ENCODE measurements around the gene ST8SIA1.
"Not testable (repeated sequence)": the region's sequence is repeated elsewhere in the genome, so short reads cannot be mapped to it uniquely, and the experiment has no call there.

Gene ST8SIA1

GRCh38 chr12:22334410-22335100 lies at the start of gene ST8SIA1:
Gene ST8SIA1, minus strand, starts transcription at chr12:22334707. Its CDS starts 475 bp downstream, at chr12:22334232.
- TF ChIP-seq CTCF (IDR thresholded peaks at IDR 0.05; ENCODE audit: insufficient read depth, low read length, missing control alignments) = no peak
- DNase-seq (ENCODE audit: low read depth, low spot score) = no peak
- ChIA-PET CTCF (interaction anchor here (1.0 to 2.5 kb wide), 11 partner anchors 10 to 289 kb away, joined by 3 to 45 read pairs (median 4); no protein-coding TSS in a partner anchor), POLR2A (no interaction called here)
- H3K4me3 ChIP-seq (ENCODE audit: low read depth, low read length) = peak within 1 kb of the TSS; percentile 56

- DNase-seq (ENCODE audit: low read depth, low spot score) = no peak
- no peak for TF ChIP-seq CTCF (IDR thresholded peaks at IDR 0.05; ENCODE audit: insufficient read depth, low read length, missing control alignments)
- CTCF ChIA-PET = no interaction called here
- POLR2A ChIA-PET = no interaction called here
- H3K4me3 ChIP-seq (ENCODE audit: low read depth, low read length) = no peak overlapping the region
Observed at GRCh38 chr12:22380031-22380430, 45.5 kb upstream of the ST8SIA1 start.

DNA sequence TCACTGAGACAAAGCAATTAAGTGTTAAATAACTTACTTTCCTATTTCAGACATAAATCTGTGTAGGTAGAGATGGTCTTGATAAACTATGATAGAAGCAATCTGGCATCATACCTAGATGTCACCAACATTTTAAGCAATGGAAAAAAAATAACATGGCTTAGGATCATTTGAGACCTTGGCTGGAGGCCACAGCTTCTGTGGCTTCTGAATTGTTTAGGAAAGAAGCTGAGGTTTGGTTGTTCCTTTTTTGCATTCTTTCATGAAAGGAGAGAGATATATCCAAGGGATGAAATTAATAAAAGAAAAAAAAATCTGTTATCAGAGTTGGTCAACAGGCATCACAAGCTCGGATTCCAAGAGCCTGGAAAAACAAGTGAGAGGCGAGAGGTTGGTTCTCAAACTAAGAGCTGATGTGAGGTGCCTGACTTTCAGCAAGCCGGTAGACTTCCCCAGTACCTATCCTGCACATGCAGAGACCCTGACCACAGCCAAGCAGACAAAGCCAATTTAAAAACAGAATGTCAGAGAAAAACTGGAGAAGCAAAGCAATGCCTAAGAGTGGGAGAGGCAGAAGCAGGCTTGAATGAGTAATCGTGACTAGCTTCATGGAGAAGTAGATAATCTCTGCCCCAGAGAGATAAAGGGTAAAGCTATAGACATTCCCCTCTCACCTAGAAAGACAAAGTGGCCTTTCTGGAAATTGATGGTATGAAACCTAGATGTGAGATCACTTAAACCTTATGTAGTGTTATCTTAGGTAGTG lies 43.4 kb upstream of the ST8SIA1 start:
- no peak overlapping the region for H3K4me3 ChIP-seq (ENCODE audit: low read depth, low read length)
- no peak for TF ChIP-seq CTCF (IDR thresholded peaks at IDR 0.05; ENCODE audit: insufficient read depth, low read length, missing control alignments)
- POLR2A ChIA-PET = no interaction called here
- CTCF ChIA-PET = no interaction called here
- no peak for DNase-seq (ENCODE audit: low read depth, low spot score)

DNA sequence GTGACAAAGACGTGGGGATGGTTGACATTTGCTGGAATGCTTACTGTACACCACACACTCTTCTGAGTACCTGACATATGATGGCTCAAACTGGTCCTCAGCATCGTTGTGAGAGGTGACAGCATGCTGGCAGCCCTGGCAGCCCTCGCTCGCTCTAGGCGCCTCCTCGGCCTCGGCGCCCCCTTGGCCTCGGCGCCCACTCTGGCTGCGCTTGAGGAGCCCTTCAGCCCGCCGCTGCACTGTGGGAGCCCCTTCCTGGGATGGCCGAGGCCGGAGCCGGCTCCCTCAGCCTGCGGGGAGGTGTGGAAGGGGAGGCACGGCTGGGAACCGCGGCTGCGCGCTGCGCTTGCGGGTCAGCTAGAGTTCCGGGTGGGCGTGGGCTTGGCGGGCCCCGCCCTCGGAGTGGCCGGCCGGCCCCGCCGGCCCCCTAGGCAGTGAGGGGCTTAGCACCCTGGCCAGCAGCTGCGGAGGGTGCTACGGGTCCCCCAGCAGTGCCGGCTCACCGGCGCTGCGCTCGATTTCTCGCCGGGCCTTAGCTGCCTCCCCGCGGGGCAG lies 42.2 kb upstream of the ST8SIA1 start:
- CTCF ChIA-PET; POLR2A ChIA-PET; H3K4me3 ChIP-seq (ENCODE audit: low read depth, low read length); DNase-seq (ENCODE audit: low read depth, low spot score): not testable (repeated sequence)

DNA sequence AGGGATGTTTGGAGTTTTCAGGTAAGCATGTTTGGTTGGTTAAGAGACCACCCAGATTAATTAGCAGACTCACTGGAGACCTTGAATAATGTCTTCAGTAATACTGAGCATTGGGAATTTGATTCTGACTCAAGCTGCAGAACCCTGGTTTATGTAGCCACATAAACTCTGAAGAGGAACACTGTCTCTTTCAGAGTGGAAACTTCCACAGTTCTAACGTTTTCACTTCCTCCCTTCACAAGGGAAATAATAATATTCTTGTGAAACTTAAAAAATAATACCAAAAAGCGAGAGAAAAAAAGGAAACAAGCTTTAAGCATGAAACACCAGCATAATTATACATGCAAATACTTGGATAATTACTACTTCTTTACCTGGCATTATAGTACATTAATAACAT lies 40.0 kb upstream of the ST8SIA1 start:
- CTCF ChIA-PET = no interaction called here
- no peak overlapping the region for H3K4me3 ChIP-seq (ENCODE audit: low read depth, low read length)
- TF ChIP-seq CTCF (IDR thresholded peaks at IDR 0.05; ENCODE audit: insufficient read depth, low read length, missing control alignments) = no peak
- POLR2A ChIA-PET = no interaction called here
- no peak for DNase-seq (ENCODE audit: low read depth, low spot score)

DNA sequence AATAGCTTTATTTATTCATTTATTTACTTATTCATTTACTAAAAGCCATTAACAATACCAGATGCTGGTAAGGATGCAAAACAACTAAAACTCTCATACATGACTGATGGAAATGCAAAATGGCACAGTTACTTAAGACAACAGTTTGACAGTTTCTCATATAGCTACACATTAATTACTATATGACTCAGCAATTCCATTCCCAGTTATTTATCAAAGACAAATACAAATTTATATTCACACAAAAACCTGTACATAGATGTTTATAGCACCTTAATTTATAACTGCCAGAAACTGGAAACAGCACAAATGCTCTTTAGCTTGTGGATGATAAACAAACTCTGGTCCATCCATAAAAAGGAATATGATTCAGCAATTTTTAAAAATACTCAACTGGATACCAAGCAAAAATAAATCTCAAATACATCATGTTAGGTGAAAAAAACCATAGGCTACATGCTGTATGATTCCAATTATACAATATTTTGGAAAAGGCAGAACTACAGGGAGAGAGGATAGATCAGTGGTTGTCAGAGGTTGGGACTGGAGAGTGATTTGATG lies 37.9 kb upstream of the ST8SIA1 start:
- no peak overlapping the region for H3K4me3 ChIP-seq (ENCODE audit: low read depth, low read length)
- POLR2A ChIA-PET = no interaction called here
- CTCF ChIA-PET = no interaction called here
- no peak for TF ChIP-seq CTCF (IDR thresholded peaks at IDR 0.05; ENCODE audit: insufficient read depth, low read length, missing control alignments)
- no peak for DNase-seq (ENCODE audit: low read depth, low spot score)
